Measurements from ENCODE around the gene CACHD1.
A peak's percentile ranks its signal among the peaks of the same experiment; 100 is the strongest.

Gene CACHD1

DNA sequence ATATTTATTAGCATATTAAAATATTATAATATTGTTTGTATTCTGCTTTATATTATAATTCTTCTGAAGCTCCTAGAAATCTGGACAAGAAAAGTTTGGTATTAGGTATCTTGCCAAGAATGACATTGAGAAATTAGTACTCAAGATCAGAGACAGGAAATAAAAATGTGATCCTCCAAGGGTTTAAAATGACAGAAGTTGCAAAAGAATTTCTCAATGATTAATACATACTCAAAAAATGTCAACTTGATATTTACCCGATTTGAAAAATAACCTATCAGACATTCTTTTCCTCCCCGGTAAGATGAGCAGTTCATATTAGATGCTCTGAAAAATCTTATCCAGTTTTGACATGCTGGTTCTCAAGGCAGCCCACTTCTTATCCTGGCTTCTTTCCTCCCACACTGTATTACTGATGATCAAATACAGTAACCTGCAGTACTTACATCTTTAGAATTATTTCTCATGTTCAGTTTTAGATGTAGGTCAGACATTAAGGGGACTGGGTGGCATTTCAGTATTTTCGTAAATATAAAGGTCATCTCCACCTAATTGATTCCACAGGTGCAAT, 55.3 kb downstream of the CACHD1 start:
- DNase-seq = no peak

DNA sequence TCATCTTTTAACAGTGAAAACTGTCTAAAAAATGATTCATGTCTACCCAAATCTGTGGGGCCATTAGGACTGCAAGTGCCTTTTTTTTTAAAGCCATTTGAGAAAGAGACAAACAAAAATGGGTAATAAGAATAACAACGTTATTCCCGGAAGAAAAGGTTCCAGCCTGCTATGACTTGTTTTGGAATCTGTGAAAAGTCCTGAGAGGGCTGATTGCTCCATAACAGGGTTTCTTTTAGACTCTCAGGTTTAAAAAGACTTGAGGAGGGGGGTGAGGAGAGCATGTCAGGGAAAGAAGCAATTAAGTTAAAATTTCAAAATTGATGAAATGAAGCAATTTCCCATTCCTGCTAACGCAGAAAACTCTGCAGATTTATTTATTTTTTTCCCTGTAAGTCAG, 56.4 kb downstream of the CACHD1 start:
- no peak for DNase-seq

DNA sequence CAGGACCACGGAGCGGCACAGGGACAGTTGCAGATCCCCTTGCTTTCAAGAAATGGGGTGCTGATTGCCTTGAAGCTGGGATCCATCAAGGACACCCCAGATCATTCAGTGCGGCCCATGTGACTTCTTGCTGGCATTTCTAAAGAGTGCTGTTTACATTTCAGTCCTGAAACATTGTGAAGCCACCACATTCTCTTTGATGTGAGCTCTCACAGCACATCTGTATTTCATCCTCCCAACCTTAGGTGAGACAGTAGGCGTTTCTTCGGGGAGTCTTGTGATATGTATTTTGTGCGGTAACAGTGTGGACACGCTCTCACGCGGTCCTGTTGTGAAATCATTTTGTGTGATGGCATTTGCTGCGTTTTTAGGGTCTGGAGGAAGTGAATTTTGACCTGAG, 57.2 kb downstream of the CACHD1 start:
- DNase-seq = no peak

DNA sequence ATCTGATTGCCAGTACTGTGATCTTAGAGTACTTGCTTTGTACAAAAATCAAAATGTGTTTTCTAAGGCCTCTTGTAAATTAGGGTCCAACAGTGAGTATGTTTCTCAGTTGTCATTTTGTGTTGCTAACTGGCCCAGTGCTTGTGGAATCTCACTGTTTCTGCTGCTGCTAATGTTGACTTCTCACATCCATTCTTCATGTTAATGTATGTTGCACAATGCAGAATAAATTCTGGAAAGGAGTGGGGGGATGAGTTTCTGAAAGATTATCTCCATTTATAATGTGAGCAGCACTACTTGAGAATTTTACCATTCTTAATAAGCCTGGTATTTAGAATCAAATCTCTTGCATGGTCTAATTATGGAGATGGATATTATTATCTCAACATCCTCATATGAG, 57.9 kb downstream of the CACHD1 start:
- DNase-seq = no peak

DNA sequence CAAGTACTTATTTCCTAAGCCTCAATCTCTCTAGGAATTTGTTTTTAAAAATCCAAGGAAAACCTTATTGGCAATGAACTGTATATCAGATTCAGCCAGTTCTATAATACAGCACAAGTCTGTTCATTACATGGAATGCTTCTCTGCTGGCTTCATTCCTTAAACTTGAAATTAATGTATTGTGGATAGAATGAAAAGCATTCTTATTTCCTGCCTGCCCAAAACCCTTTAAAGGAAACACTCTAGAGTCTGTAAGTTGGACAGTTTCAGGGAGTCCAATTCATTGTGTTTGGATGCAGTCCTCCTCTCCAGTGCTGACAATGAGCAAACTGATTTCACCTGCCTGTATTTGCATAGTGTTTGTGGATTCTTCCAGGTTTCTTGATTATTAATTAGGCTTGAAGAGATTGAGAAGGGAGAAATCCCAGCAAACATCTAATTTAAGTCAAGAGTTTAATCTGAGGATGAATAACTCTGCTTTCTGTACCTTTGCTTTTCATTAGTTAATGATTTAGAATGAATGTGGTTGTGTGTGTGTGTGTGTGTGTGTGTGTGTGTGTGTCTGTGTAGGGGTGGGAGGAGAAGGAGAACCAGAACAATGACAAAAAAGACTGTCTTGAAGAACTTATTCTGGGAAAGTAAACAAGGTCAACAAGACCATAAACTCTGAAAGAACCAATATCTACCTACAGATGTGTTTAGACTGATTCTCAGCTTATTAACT, 61.2 kb downstream of the CACHD1 start:
- no peak for DNase-seq

DNA sequence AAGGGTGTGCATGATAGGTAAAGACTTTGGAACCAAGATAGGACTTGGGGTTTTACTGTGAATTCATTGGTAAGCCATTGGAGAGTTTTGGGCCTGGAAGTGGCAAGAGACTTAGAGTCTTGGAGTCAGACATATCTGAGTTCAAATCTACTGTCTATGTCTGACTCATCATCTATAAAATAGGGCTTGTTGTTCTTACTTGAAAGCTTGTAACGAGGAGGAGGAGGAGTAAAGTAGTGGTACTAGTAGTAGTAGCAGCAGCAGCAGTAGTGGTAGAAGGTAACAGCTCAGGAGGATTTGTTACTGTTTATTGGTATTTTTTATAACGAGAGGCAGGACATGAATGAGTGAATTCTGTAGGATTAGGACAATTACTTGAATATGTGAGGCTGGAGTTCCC, 62.7 kb downstream of the CACHD1 start:
- no peak for DNase-seq

DNA sequence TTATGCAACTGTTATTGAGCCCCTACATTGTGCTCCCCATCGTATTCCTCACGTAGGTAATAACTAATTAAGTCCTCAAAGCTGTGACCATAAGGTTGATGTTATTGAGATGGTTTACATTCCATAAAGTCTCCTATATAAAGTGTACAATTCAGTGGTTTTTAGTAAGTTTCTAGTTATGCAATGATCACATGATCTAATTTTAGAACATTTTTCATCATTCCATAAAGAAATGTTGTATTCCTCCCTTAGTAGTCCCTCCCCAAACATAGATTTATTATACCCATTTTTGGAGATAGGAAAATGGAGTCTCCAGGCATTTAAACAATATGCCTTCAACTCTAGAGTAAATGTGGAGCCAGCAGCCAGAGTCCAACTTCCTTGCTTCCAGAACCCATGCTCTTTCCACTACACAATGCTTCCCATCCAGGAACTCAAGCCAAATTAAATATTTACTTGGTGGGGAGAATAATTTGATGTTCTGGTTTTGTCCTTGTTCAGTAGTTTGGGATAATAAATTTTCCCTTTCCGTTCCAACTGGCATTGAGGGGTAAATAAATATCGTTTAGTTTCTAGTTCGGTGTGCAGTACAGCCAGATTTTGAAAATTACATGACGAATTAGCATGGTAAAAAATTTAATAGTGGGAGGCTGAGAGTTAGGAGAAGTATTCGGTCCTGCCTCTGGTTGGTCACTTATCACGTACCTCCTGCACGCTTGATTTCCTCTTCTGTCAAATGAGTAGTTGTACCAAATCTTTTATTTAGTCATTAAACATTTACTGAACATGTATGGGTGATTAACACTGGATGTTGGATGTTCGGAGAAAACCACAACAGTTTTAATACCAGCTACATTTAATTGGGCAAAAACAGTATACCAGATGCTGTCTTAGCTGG, 66.3 kb downstream of the CACHD1 start:
- no peak for DNase-seq

DNA sequence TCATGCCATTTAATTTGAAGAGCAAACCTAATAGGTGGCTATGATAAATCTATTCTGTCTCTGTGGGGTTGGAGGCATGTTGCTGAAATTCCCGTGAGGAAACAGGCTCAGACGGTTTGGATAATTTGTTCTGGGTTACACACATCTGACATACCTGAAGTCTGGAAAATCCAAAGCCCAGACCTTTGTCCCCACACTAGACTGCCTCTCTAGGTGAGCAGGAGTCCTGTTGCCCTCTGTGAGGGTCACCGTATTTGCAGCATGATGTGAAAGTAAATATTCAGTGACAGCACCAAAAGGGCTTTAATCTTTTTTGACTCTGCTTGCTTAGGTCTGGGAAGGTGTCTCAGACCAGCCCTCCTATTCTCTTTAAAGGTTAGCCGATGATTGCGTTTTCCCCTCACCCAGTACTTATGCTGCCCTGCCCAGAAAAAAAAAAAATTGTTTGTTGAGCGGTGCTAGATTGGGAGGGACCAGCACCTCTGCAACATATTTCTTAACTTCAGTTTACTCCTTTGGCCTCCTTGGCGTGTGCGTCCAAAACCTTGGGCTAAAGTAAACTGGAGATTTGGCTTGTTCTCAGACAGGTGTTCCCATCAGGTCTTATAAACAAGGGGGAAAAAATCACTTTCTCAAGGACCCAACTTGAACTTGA, 67.0 kb downstream of the CACHD1 start:
- no peak for DNase-seq

DNA sequence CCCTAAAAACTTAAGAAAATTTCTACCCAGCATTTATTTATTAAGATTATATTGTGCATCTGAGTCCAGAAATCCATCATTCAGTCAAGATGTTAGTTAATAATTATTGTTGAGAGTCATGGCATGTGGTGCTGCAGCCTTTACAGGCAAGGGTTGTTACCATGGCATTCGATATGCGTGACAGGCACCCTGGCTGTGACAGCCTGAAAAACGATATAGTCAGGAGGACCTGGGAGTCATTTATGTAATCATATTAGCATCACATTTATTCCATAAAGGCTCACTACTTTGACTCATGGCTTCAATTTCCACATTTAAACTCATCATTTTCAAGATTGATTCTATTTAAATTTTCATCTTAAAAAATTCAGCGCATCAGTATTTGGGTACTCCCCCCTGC, 68.0 kb downstream of the CACHD1 start:
- no peak for DNase-seq

DNA sequence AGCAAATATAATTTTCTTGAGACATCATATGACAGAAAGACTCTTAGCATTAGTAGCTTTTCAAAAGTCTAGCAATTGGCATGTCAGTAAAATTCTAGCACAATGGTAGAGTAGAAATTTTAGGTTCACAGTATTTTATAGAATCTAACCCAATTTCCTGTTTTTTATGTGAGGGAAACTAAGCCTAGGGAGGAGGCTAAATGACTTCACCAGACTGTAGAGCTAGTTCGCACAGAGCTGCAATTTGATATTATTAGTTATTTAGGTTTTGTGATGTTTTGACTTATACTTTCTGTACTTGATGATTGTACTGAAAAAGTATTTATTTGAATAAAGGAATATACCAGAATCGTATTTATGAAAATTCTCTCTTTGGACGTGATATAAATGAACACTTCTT, 68.5 kb downstream of the CACHD1 start:
- DNase-seq = no peak

DNA sequence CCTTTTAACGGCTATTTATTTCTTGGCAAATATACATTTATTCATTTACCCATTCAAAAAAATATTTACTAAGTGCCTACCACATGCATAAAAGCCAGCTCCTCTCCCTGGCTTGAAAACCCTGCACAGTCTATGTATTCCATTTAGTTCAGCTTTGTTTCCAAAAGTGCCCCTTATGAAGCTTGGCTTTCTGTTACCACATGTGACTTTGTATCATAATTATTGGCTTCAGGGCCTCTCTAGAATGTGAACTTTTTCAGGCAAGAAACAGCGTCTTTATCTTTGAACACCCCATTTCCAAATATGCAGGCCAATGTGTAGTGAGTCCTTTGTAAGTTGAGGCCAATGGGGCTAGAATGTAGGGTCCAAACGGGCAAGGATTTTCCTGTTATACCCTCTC, 69.4 kb downstream of the CACHD1 start:
- no peak for DNase-seq

DNA sequence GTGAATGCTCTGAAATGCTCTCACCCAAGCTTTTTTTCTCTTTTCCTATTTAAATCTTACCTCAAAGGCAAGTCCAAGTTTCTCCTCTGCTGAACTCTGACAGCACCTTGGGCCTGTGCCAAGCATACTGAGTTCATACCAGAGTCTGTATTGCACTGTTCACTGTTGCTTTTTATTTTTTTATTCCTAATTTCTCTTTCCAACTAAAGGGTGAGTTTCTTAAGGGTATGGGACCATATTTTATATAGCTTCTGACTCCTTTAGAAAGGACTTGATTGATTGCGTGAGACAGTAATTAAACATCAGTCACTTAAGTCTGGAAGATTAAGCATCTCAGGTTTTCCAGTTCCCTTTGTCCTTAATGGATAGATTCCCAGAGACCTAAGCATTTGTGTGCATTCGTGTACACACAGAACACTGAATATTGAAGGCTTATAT, 69.9 kb downstream of the CACHD1 start:
- peak; percentile 43 for DNase-seq

DNA sequence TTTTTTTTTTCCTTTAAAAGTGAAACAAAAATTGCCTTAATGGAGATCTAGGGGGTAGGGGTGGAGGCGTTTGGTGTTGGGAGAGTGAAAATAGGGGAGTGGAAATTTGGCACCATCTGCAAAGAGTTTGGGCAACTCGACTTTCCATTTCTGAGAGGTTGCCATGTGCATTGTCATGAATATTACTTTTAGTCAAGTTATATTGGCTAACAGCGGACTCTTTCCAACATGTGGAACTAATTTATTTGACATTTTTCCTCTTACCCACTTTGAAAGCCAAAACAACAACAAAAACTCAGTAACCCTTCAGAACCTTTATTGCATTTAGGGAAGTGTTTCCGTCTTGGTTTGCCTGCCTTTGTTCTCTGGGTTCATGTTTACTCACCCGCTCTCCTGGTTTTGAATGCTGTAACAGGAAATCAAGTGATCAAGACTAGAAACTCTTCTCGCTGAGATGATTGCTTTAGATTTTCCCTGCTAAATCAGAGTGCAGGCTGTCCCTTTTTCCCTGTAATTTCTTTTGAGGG, 70.4 kb downstream of the CACHD1 start:
- DNase-seq = peak; percentile 45

DNA sequence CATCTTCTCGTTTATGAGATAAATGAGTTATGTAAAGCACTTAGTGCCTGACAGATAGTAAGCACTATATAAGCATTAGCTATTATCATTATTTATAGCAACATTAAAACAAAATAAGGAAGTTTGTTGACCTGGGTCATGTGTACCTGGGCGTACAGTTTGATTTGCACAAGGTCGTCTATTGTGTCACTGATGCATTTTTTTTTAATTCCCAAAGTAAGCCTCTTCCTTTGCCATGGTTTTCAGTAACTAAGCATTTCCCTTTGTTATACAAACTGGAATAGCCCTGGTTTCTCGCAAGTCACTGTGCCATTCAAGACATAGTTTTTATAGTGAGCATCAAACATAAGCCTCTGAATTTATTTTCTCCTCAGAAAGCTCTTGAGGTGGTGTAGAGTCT, 72.2 kb downstream of the CACHD1 start:
- no peak for DNase-seq

DNA sequence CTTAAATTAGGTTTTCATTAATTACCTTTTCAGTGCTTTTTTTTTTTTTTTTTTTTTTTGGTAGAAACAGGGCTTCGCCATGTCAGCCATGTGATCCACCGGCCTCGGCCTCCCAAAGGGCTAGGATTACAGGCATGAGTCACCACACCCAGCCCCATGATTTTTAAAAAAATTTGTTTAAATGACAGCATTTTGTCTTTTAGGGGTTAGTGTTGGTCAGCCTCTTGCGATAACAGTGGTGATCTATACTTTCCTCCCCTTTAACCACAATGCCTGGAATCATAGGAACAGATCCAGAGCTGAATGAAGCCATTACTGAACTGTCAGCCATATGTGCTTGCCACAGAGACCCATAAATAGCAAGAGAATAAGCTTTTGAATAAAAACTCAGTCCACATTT, 73.9 kb downstream of the CACHD1 start:
- DNase-seq = no peak

DNA sequence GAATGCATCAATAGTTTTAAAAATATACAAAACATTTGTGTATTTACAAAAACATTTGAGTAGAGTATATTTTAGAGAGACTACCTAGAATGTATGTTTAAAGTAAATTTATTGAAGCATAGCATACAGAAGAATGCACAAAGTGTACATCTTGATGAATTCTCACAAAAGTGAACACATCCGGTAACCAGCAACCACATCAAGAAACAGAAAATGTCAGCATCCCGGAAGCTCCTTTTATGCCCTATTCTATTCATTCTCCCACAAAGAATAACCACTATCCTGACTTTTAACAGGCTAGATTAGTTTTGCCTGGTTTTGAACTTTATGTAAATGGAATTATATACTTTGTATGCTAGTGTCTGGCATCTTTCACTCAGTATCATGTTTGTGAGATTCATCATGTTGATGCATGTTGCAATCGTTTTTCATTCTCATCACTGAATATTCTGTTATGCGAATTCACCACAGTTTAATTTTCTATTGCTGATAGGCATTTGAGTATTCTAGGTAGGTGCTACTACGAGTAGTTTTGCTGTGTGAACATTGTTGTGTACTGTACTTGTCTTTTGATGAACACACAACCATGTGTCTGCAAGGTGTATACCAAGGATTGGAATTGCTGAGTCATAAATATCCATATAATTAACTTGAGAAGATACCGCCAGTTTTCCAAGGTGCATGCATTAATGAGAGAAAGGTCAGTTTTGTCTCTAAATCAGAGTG, 75.4 kb downstream of the CACHD1 start:
- DNase-seq = no peak

DNA sequence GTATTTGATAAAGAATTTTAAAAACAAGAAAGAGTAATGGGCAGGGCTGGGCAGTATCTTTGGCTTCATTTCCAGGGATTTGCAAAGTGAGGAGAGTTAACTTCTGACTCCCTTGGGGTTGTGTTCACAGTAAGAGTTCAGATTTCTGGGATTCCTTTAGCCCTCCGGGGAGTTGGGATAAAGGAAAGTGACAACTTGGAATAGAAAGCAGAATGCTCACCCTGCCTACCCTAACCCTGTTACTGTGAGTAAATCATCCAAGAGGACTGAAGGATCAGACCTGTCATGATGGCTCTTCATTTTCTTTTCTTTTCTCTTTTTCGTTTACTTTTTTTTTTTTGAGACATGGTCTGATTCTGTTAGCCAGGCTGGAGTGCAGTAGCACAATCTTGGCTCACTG, 76.1 kb downstream of the CACHD1 start:
- no peak for DNase-seq

DNA sequence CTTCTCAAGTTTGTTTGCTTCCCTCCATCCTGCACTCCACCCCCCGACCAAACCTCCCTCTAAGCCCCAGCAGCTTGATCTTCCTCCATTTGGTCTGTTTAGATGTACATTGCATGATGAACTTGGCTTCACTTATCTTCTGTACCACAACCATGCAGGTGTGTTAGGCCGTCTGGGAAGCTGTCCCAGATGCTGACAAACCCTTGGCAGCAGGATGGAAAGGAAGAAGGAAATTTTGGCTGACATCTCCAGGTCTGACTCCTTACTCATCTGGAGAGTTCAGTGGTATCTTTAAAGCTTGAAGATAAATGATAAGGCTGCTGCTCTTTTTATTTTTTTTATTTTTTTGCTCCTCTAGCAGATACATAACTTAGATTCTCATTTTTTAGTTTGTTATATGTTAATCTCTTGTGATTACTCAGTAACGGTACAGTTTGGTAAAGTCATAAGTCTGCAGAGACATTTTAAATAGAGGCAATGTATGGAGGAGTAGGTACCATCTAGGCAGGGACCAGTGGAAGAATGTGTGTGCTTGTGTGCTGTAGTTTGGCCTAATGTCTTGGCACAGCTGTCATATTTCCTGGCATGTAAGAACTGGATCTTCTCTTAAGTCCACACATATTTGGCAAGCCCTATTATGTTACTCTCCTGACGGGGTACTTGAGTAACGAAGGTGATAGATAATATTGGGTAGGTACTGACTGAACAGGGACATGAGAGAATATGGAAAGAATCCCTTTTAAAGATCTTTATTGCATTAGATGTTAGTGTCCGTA, 79.7 kb downstream of the CACHD1 start:
- DNase-seq = no peak

DNA sequence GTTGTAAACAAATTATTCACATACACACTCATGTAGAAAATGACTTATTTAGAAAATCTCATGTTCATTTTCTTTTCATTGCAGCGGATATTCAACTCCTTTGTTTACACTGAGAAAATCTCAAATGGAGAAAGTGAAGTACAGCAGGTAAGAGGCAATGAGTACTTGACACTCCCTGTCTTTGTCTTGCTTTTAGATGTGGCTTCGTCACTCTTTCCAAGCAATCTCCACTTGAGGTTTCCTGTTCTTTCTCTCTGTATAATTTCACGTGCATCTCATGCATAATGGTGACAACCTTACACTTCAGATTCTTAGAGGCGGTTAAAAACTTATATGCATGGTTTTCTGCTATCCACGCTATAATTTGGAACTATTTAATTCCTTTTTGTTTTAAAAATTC, 80.6 kb downstream of the CACHD1 start:
- no peak for DNase-seq

DNA sequence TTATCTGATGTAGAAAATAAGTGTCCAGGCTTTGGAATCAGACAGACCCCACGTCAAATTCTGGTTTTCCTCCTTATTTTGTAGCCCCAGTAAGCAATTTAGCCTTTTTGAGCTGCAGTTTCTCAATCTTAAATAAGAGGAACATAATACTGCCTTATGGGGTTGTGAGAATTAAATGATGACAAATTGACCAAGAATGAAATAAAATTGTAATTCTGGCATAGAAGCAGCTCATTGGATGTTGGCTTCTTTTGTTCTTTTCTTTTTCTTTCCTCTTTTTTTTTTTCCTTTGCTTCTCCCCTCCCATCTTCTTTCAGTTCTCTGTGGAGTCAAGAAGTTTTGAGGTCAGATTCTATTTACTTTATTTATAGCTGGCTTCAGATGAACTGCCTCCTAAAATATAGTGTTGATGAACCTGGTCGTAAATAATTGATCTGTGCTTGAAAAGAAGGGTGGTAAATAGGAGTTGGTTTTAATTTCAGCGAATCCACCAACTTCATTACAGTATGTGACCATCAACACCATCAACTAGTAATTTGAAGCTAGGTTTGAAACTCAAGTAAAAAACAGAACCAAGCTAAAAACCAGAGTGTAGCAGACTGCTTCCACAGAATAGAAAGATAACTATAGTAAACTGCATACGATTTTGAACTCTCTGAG, 81.1 kb downstream of the CACHD1 start:
- DNase-seq = no peak

DNA sequence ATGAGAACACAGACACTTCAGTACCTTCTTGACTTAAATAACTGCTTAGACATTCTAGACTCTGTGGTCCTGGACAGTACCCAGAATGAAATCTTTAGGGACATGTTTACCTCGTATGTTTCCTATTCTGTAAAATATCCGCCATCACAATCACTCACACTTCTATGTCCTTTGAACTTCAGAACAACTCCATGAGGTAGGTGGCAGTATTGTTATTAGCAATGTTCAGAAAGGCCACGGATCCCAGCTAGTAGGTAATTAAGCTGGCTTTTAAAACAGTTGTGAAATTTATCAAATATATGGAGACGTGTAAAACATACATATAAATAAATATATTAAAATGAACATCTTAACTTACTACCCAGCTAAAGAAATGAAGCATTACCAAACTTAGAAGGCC, 83.4 kb downstream of the CACHD1 start:
- no peak for DNase-seq
